Neutrophil (primary cell): ENCODE data around the gene PARD3.

ENCODE experiments used
- H3K27ac ChIP-seq: fragments of 200-600 bp; sonication (generic); 2 replicates; pipeline ENCODE4 v1.5.1; 2016; ENCODE audit warnings: mild to moderate bottlenecking, moderate library complexity
- H3K27me3 ChIP-seq: fragments of 200-600 bp; sonication (generic); 2 replicates; pipeline ENCODE4 v1.6.0; 2016; ENCODE audit warnings: mild to moderate bottlenecking
- H3K36me3 ChIP-seq: fragments of 200-600 bp; sonication (generic); 2 replicates; pipeline ENCODE4 v1.5.1; 2017
- H3K4me1 ChIP-seq, 2 experiments: fragments of 200-600 bp in 1 of 2; sonication (generic) in 1 of 2; 1 replicate in 1 of 2; 2 replicates in 1 of 2; pipeline versions ENCODE4 v1.5.1 to v1.6.1; 2013 to 2016; ENCODE audit warnings: low read depth in 1 of 2, low read length in 1 of 2, mild to moderate bottlenecking in 1 of 2, moderate library complexity in 1 of 2; ENCODE audit not compliant: control insufficient read depth in 1 of 2, insufficient read depth in 1 of 2
- H3K4me3 ChIP-seq, 2 experiments: fragments of 200-600 bp in 1 of 2; sonication (generic) in 1 of 2; 1 replicate in 1 of 2; 2 replicates in 1 of 2; pipeline ENCODE4 v1.5.1; 2013 to 2016; ENCODE audit warnings: low read depth in 1 of 2, low read length in 1 of 2, mild to moderate bottlenecking in 1 of 2, moderate library complexity in 1 of 2
- H3K9me3 ChIP-seq: fragments of 200-600 bp; sonication (generic); 2 replicates; pipeline ENCODE4 v1.5.1; 2016
- TF ChIP-seq, protein P1 (sequence below): fragments of 200-600 bp; sonication (generic); IDR thresholded peaks from 2 replicates; pipeline ENCODE4 v1.5.1; 2016; ENCODE audit warnings: antibody characterized with exemption

The PARD3 gene

GRCh38 chr10:34081948-34082347 lies 733.1 kb downstream of the PARD3 start:
- H3K27ac ChIP-seq, result no peak overlapping the region
- H3K9me3 ChIP-seq, result no peaks in the 10 kb centered on the region
- H3K4me1 ChIP-seq, result no peaks in the 10 kb centered on the region
- TF ChIP-seq, protein P1, sequence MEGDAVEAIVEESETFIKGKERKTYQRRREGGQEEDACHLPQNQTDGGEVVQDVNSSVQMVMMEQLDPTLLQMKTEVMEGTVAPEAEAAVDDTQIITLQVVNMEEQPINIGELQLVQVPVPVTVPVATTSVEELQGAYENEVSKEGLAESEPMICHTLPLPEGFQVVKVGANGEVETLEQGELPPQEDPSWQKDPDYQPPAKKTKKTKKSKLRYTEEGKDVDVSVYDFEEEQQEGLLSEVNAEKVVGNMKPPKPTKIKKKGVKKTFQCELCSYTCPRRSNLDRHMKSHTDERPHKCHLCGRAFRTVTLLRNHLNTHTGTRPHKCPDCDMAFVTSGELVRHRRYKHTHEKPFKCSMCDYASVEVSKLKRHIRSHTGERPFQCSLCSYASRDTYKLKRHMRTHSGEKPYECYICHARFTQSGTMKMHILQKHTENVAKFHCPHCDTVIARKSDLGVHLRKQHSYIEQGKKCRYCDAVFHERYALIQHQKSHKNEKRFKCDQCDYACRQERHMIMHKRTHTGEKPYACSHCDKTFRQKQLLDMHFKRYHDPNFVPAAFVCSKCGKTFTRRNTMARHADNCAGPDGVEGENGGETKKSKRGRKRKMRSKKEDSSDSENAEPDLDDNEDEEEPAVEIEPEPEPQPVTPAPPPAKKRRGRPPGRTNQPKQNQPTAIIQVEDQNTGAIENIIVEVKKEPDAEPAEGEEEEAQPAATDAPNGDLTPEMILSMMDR, result no peak
- no peaks in the 10 kb centered on the region for H3K36me3 ChIP-seq
- no peaks in the 10 kb centered on the region for H3K27me3 ChIP-seq
- H3K4me3 ChIP-seq, result no peak overlapping the region

DNA sequence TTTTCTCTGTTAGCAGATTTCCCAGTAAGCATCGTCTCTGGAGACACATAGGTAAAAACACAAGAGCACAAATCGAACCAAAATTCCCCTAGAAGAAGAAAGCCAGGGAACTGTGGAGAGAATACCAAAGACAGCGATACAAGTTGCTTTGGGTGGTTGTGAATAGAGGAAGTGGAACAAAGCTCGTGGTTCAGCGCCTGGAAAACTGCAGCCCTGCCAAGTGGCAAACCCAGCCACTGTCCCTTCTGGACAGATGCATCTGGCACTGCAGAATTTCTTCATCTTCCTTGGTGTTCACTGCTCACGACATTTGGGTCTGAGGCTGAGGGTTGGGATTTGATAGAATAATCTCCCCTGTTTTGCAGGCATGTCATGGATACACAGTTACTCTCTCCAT lies 733.8 kb downstream of the PARD3 start:
- H3K4me3 ChIP-seq, result peak overlapping the region in 1 of 2 experiments; percentile 1
- TF ChIP-seq, protein P1, result no peak
- H3K27me3 ChIP-seq, result no peaks in the 10 kb centered on the region

DNA sequence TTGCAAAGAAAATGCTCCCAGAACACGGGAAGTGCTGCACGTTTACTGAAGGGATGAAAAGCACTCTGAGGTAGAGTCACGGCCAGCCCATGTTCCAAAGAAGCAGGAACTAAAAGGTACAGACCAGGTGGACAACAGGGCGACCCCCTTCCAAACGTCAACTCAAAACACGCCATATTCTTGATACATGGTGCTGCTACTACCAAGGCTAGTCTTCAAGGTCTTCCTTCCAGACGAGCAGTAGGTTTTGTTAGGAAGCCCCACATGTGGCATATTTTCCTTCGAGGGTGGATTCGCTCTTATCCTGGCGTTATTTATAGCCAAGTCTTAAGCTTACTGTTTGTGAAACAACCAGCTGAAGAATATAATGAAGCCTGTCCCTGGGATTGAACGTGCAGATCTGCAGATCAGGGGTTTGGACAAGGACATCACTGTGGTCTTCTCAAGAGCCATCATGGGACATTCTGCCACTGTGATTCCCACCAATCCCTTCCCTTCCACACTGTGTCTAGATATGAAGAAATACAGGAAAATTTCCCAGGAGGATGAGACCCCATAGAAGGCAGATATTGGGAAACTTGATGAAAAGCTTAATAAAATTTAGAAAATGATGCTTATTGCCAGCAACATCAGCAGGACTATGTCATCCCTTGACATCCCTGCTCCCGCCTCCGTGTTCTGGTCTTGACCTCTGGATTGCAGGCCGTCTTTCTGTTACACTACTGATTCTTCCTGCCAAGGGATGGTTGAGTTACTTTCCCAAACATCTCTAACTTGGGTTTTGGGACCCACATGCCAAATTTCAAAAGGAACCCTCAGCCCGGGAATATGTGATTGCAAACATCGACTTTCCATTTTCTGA lies 734.4 kb downstream of the PARD3 start:
- no peak overlapping the region for H3K4me3 ChIP-seq
- H3K4me1 ChIP-seq, result no peaks in the 10 kb centered on the region
- H3K36me3 ChIP-seq, result no peaks in the 10 kb centered on the region
- no peaks in the 10 kb centered on the region for H3K27me3 ChIP-seq
- no peaks in the 10 kb centered on the region for H3K9me3 ChIP-seq
- TF ChIP-seq, protein P1, result no peak
- no peak overlapping the region for H3K27ac ChIP-seq

More for the DNA sequence above, 733.8 kb downstream of the PARD3 start:
- Histone ChIP-seq H3K36me3 (no peaks in the 10 kb centered on the region), H3K9me3 (no peaks in the 10 kb centered on the region), H3K4me1 (no peaks in the 10 kb centered on the region), H3K27ac (no peak overlapping the region)

DNA sequence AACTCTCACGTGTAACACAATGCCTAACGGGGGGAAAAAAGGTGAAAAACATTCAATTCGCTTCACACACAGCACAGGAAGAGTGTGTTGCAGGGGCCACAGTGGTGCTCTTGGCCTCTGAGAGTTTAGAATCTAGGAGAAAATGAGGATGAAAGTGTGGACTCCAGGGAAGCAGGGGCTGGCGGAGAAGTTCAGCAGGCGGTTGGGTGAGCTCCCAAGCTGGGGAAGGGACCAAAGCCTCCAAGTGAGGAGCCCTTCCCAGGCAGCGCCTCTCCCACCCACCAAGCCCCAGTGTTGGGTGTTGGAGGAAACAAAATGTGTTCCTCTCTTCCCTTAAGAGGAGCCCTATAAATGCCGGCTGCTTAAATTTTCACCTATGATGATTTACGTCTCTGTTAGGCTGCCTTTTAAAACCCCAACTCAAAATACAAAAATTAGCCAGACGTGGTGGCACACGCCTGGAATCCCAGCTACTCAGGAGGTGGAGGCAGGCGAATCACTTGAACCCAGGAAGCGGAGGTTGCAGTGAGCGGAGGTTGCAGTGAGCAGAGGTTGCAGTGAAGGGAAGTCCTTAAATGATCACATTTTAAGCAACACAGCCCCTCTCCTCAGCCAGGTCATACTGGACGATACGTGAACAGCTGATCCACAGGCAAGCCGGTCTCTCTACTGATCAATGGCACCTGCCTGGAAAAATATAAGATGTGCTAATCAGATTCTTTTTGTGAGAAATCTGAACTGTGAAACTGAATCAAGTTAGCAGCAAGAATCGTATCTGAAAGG lies 735.2 kb downstream of the PARD3 start:
- H3K27ac ChIP-seq, result no peak overlapping the region
- no peaks in the 10 kb centered on the region for H3K36me3 ChIP-seq
- no peaks in the 10 kb centered on the region for H3K27me3 ChIP-seq
- TF ChIP-seq, protein P1, result no peak
- H3K9me3 ChIP-seq, result no peaks in the 10 kb centered on the region
- no peaks in the 10 kb centered on the region for H3K4me1 ChIP-seq
- H3K4me3 ChIP-seq, result no peak overlapping the region

DNA sequence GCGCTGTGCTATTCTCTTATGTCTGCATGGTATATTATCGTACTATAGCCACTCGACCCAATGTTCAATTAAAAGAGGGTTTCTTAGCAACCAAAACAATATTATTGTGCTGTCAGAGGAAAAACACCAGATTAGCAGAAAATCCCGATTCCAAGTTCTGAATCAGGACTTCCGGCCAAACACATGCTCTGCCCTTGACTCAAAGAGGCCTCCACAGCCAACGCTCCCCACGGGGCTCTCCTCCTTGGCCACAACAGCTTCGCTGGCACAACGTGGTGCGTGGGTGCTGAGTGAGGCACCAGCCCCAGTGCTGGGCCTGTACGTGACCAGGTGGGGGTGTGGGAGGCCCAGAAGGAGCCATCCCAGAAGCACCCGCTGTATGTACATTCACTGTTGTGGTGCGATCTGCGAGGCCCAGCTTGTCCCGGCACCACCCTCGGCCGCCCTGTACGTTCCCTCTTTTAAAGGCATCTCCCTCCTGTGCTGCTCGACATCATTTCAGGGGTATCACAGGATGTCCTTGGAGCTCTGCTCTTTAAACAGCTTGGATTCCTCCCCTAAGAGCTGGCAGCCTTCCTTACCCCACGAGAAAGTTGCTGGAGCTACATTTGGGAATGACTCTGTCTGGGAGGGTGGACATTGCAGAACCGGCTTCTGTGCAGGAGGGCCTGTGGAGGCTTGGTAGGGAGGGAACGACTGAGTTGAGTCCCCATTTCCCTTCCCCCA lies 736.2 kb downstream of the PARD3 start:
- TF ChIP-seq, protein P1, result no peak
- Histone ChIP-seq H3K4me1 (no peaks in the 10 kb centered on the region), H3K27ac (no peak overlapping the region), H3K27me3 (no peaks in the 10 kb centered on the region), H3K9me3 (no peaks in the 10 kb centered on the region), H3K4me3 (no peak overlapping the region), H3K36me3 (no peaks in the 10 kb centered on the region)
